ENCODE results near the gene LSM12.

Gene LSM12

GRCh38 chr17:44088254-44088653 is 21.8 kb upstream of the LSM12 start:
- Histone ChIP-seq H3K4me3 (ENCODE audit: insufficient read depth, low read length, poor library complexity, severe bottlenecking) (no peak overlapping the region), H2AFZ (ENCODE audit: low read depth, low read length, severe bottlenecking) (no peak overlapping the region), H3K9me2 (replicated peaks; ENCODE audit: insufficient read depth, low read length) (no peaks in the 10 kb centered on the region), H3K36me3 (ENCODE audit: low read length) (no peaks in the 10 kb centered on the region), H3F3A (ENCODE audit: insufficient read depth) (no peaks in the 10 kb centered on the region), H3K27me3 (ENCODE audit: low read length) (no peaks in the 10 kb centered on the region), H3K9me3 (ENCODE audit: insufficient read depth, low read length) (no peaks in the 10 kb centered on the region), H3K27ac (ENCODE audit: low read depth, low read length) (no peak overlapping the region), H3K9ac (ENCODE audit: low read length) (no peak overlapping the region), H4K20me1 (ENCODE audit: low read depth, low read length) (no peaks in the 10 kb centered on the region), H3K4me2 (ENCODE audit: low read depth, low read length, poor library complexity, severe bottlenecking) (no peak overlapping the region), H3K79me2 (ENCODE audit: insufficient read depth, low read length) (no peaks in the 10 kb centered on the region)
- no peak for TF ChIP-seq EZH2phosphoT487 (conservative IDR thresholded peaks at IDR 0.05; ENCODE audit: low read length)

GRCh38 chr17:44087319-44087718 is 20.8 kb upstream of the LSM12 start:
- TF ChIP-seq EZH2phosphoT487 (conservative IDR thresholded peaks at IDR 0.05; ENCODE audit: low read length), result no peak
- TF ChIP-seq, protein P1, sequence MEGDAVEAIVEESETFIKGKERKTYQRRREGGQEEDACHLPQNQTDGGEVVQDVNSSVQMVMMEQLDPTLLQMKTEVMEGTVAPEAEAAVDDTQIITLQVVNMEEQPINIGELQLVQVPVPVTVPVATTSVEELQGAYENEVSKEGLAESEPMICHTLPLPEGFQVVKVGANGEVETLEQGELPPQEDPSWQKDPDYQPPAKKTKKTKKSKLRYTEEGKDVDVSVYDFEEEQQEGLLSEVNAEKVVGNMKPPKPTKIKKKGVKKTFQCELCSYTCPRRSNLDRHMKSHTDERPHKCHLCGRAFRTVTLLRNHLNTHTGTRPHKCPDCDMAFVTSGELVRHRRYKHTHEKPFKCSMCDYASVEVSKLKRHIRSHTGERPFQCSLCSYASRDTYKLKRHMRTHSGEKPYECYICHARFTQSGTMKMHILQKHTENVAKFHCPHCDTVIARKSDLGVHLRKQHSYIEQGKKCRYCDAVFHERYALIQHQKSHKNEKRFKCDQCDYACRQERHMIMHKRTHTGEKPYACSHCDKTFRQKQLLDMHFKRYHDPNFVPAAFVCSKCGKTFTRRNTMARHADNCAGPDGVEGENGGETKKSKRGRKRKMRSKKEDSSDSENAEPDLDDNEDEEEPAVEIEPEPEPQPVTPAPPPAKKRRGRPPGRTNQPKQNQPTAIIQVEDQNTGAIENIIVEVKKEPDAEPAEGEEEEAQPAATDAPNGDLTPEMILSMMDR (IDR thresholded peaks at IDR 0.05; ENCODE audit: insufficient read depth, low read length, poor library complexity, severe bottlenecking), result no peak
- H3K27ac ChIP-seq (ENCODE audit: low read depth, low read length), result no peak overlapping the region
- H3K9ac ChIP-seq (ENCODE audit: low read length), result no peak overlapping the region
- no peaks in the 10 kb centered on the region for H3K79me2 ChIP-seq (ENCODE audit: insufficient read depth, low read length)
- no peaks in the 10 kb centered on the region for H4K20me1 ChIP-seq (ENCODE audit: low read depth, low read length)
- H3F3A ChIP-seq (ENCODE audit: insufficient read depth), result no peaks in the 10 kb centered on the region
- H3K4me3 ChIP-seq (ENCODE audit: insufficient read depth, low read length, poor library complexity, severe bottlenecking), result no peak overlapping the region
- H3K4me2 ChIP-seq (ENCODE audit: low read depth, low read length, poor library complexity, severe bottlenecking), result no peak overlapping the region
- no peaks in the 10 kb centered on the region for H3K9me3 ChIP-seq (ENCODE audit: insufficient read depth, low read length)
- H2AFZ ChIP-seq (ENCODE audit: low read depth, low read length, severe bottlenecking), result no peak overlapping the region
- no peaks in the 10 kb centered on the region for H3K36me3 ChIP-seq (ENCODE audit: low read length)
- H3K27me3 ChIP-seq (ENCODE audit: low read length), result no peaks in the 10 kb centered on the region
- H3K9me2 ChIP-seq (replicated peaks; ENCODE audit: insufficient read depth, low read length), result no peaks in the 10 kb centered on the region

- Histone ChIP-seq H4K20me1 (ENCODE audit: low read depth, low read length) (no peaks in the 10 kb centered on the region), H3K36me3 (ENCODE audit: low read length) (no peaks in the 10 kb centered on the region), H3K27ac (ENCODE audit: low read depth, low read length) (no peak overlapping the region), H3K9me3 (ENCODE audit: insufficient read depth, low read length) (no peaks in the 10 kb centered on the region), H3K27me3 (ENCODE audit: low read length) (no peaks in the 10 kb centered on the region), H3K4me2 (ENCODE audit: low read depth, low read length, poor library complexity, severe bottlenecking) (no peak overlapping the region), H3F3A (ENCODE audit: insufficient read depth) (no peaks in the 10 kb centered on the region), H2AFZ (ENCODE audit: low read depth, low read length, severe bottlenecking) (no peak overlapping the region), H3K9ac (ENCODE audit: low read length) (no peak overlapping the region), H3K4me3 (ENCODE audit: insufficient read depth, low read length, poor library complexity, severe bottlenecking) (no peak overlapping the region), H3K79me2 (ENCODE audit: insufficient read depth, low read length) (no peaks in the 10 kb centered on the region), H3K9me2 (replicated peaks; ENCODE audit: insufficient read depth, low read length) (no peaks in the 10 kb centered on the region)
- TF ChIP-seq, protein P1 (IDR thresholded peaks at IDR 0.05; ENCODE audit: insufficient read depth, low read length, poor library complexity, severe bottlenecking), result no peak
- TF ChIP-seq EZH2phosphoT487 (conservative IDR thresholded peaks at IDR 0.05; ENCODE audit: low read length), result no peak
Measured at GRCh38 chr17:44086364-44087311, 20.2 kb upstream of the LSM12 start.

DNA sequence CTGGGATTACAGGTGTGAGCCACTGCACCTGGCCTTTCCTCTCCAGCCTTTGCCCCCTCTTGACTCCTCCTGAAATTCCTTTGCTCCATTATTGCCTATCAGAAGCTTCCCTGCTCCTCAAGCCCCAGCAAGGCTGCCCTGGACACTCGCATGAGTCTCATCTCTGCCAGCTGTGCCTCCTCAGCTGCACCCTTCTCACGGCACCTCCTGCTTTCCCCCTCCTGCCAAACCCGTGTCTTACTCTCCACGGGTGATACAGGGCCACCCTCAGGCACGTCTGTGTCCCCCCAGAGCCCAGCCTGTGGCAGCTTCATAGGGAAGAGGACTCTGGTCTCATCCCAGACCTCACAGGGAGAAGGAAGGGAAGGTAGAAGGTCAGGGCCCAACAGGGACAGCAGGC is 19.4 kb upstream of the LSM12 start:
- Histone ChIP-seq H3F3A (ENCODE audit: insufficient read depth) (no peaks in the 10 kb centered on the region), H3K4me3 (ENCODE audit: insufficient read depth, low read length, poor library complexity, severe bottlenecking) (no peak overlapping the region), H3K9me2 (replicated peaks; ENCODE audit: insufficient read depth, low read length) (no peaks in the 10 kb centered on the region), H3K79me2 (ENCODE audit: insufficient read depth, low read length) (no peaks in the 10 kb centered on the region), H3K36me3 (ENCODE audit: low read length) (no peaks in the 10 kb centered on the region), H4K20me1 (ENCODE audit: low read depth, low read length) (no peaks in the 10 kb centered on the region), H3K4me2 (ENCODE audit: low read depth, low read length, poor library complexity, severe bottlenecking) (no peak overlapping the region), H3K9ac (ENCODE audit: low read length) (no peak overlapping the region), H3K9me3 (ENCODE audit: insufficient read depth, low read length) (no peaks in the 10 kb centered on the region), H3K27me3 (ENCODE audit: low read length) (no peaks in the 10 kb centered on the region), H2AFZ (ENCODE audit: low read depth, low read length, severe bottlenecking) (no peak overlapping the region), H3K27ac (ENCODE audit: low read depth, low read length) (no peak overlapping the region)
- no peak for TF ChIP-seq EZH2phosphoT487 (conservative IDR thresholded peaks at IDR 0.05; ENCODE audit: low read length)
- TF ChIP-seq, protein P1 (IDR thresholded peaks at IDR 0.05; ENCODE audit: insufficient read depth, low read length, poor library complexity, severe bottlenecking), result no peak

Data from SU-DHL-6 (cell line).